ENCODE results near the gene ADD3. TPM values are rescaled to one million over a fixed set of nuclear protein-coding genes. Genes with fewer than 3 reads are reported as not detected.
"Not testable (repeated sequence)": the region's sequence is repeated elsewhere in the genome, so short reads cannot be mapped to it uniquely, and the experiment has no call there.

The ADD3 gene
- total and polyA plus RNA-seq, 2 experiments from 2014 or later: 83.2 to 216 TPM

GRCh38 chr10:110110338-110110737 lies 102.6 kb downstream of the ADD3 start:
- TF ChIP-seq EZH2phosphoT487 (IDR thresholded peaks at IDR 0.05; ENCODE audit: low read depth, severe bottlenecking, unreplicated experiment) (no peak), EZH2 (IDR thresholded peaks at IDR 0.05; ENCODE audit: borderline replicate concordance) (no peak), CTCF (IDR thresholded peaks at IDR 0.05; ENCODE audit: poor library complexity) (no peak)
- no peaks in the 10 kb centered on the region for H3K36me3 ChIP-seq (replicated peaks; ENCODE audit: insufficient read depth, low read depth)
- no peaks in the 10 kb centered on the region for H3K27me3 ChIP-seq
- H3K4me3 ChIP-seq: no peak overlapping the region
- H4K20me1 ChIP-seq (ENCODE audit: insufficient read depth, poor library complexity, severe bottlenecking): peaks cover 3% of the 10 kb centered on the region
- DNase-seq (ENCODE audit: low spot score): no peak
- no peaks in the 10 kb centered on the region for H3K9me3 ChIP-seq (ENCODE audit: low read depth)
- 98% methylated on average over 3 of the region's 3 CpGs for WGBS (ENCODE audit: low lambda C conversion rate, missing lambda C conversion rate)
- H2AFZ ChIP-seq: no peak overlapping the region
- H3K4me1 ChIP-seq (ENCODE audit: insufficient read depth): no peaks in the 10 kb centered on the region
- no peak overlapping the region for H3K4me2 ChIP-seq
- H3K79me2 ChIP-seq: peaks cover 54% of the 10 kb centered on the region
- H3K9me2 ChIP-seq (replicated peaks; ENCODE audit: insufficient read depth): no peaks in the 10 kb centered on the region
- no peak overlapping the region for H3K27ac ChIP-seq

GRCh38 chr10:110113670-110114337 lies 106.0 kb downstream of the ADD3 start:
- no peak for TF ChIP-seq CTCF (IDR thresholded peaks at IDR 0.05; ENCODE audit: poor library complexity)
- no peak for TF ChIP-seq EZH2 (IDR thresholded peaks at IDR 0.05; ENCODE audit: borderline replicate concordance)
- TF ChIP-seq EZH2phosphoT487 (IDR thresholded peaks at IDR 0.05; ENCODE audit: low read depth, severe bottlenecking, unreplicated experiment): no peak
- no peaks in the 10 kb centered on the region for H3K4me1 ChIP-seq (ENCODE audit: insufficient read depth)

DNA sequence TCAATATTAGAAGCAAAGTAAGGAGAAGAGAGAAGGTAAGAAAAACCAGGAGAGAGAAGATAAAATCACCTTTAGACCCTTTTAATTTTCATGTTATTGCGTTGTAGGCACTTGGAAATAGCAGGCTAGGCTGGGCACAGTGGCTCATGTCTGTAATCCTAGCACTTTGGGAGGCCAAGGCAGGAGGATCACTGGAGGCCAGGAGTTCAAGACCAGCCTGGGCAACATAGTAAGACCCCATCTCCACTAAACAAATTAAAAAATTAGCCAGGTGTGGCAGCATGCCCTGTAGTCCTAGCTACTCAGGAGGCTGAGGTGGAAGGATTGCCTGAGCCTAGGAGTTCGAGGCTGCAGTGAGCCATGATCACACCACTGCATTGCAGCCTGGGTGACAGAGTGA lies 106.9 kb downstream of the ADD3 start:
- not testable (repeated sequence) for H3K4me1 ChIP-seq (ENCODE audit: insufficient read depth); H3K36me3 ChIP-seq (replicated peaks; ENCODE audit: insufficient read depth, low read depth); H3K9me3 ChIP-seq (ENCODE audit: low read depth); H3K27me3 ChIP-seq; H3K4me2 ChIP-seq; H3K27ac ChIP-seq; H3K9me2 ChIP-seq (replicated peaks; ENCODE audit: insufficient read depth); H4K20me1 ChIP-seq (ENCODE audit: insufficient read depth, poor library complexity, severe bottlenecking); H2AFZ ChIP-seq; H3K4me3 ChIP-seq; DNase-seq (ENCODE audit: low spot score)
- 93% methylated on average over 2 of the region's 2 CpGs for WGBS (ENCODE audit: low lambda C conversion rate, missing lambda C conversion rate)
- H3K79me2 ChIP-seq: peaks cover 28% of the 10 kb centered on the region

More at GRCh38 chr10:110113670-110114337, 106.0 kb downstream of the ADD3 start:
- H3K27me3 ChIP-seq: no peaks in the 10 kb centered on the region
- H3K79me2 ChIP-seq: peaks cover 34% of the 10 kb centered on the region
- H4K20me1 ChIP-seq (ENCODE audit: insufficient read depth, poor library complexity, severe bottlenecking): peaks cover 3% of the 10 kb centered on the region
- H3K27ac ChIP-seq: no peak overlapping the region
- H3K9me3 ChIP-seq (ENCODE audit: low read depth): no peaks in the 10 kb centered on the region
- no peaks in the 10 kb centered on the region for H3K9me2 ChIP-seq (replicated peaks; ENCODE audit: insufficient read depth)
- 97% methylated on average over 4 of the region's 4 CpGs for WGBS (ENCODE audit: low lambda C conversion rate, missing lambda C conversion rate)
- no peak overlapping the region for H3K4me2 ChIP-seq
- no peak overlapping the region for H2AFZ ChIP-seq
- H3K4me3 ChIP-seq: no peak overlapping the region
- no peak for DNase-seq (ENCODE audit: low spot score)
- no peaks in the 10 kb centered on the region for H3K36me3 ChIP-seq (replicated peaks; ENCODE audit: insufficient read depth, low read depth)

GRCh38 chr10:110115784-110116520 lies 108.2 kb downstream of the ADD3 start:
- H3K27ac ChIP-seq: no peak overlapping the region
- no peaks in the 10 kb centered on the region for H3K27me3 ChIP-seq
- H4K20me1 ChIP-seq (ENCODE audit: insufficient read depth, poor library complexity, severe bottlenecking): no peaks in the 10 kb centered on the region
- no peak for DNase-seq (ENCODE audit: low spot score)
- H3K9me3 ChIP-seq (ENCODE audit: low read depth): no peaks in the 10 kb centered on the region
- no peaks in the 10 kb centered on the region for H3K4me1 ChIP-seq (ENCODE audit: insufficient read depth)
- no peak overlapping the region for H3K4me2 ChIP-seq
- 75% methylated on average over 4 of the region's 4 CpGs for WGBS (ENCODE audit: low lambda C conversion rate, missing lambda C conversion rate)
- H3K9me2 ChIP-seq (replicated peaks; ENCODE audit: insufficient read depth): no peaks in the 10 kb centered on the region
- TF ChIP-seq EZH2 (IDR thresholded peaks at IDR 0.05; ENCODE audit: borderline replicate concordance) (no peak), CTCF (IDR thresholded peaks at IDR 0.05; ENCODE audit: poor library complexity) (no peak), EZH2phosphoT487 (IDR thresholded peaks at IDR 0.05; ENCODE audit: low read depth, severe bottlenecking, unreplicated experiment) (no peak)
- peaks cover 22% of the 10 kb centered on the region for H3K79me2 ChIP-seq
- no peaks in the 10 kb centered on the region for H3K36me3 ChIP-seq (replicated peaks; ENCODE audit: insufficient read depth, low read depth)
- H3K4me3 ChIP-seq: no peak overlapping the region
- H2AFZ ChIP-seq: no peak overlapping the region

Measured in hepatocyte (in vitro differentiated cells).